Superior temporal gyrus (tissue), 1 donor: ENCODE data around the gene ART4.

Experiments
- DNase-seq: peaks from one replicate; pipeline ENCODE4 v3.0.0-alpha.2; 2016; ENCODE audit errors: extremely low spot score

Gene ART4

DNA sequence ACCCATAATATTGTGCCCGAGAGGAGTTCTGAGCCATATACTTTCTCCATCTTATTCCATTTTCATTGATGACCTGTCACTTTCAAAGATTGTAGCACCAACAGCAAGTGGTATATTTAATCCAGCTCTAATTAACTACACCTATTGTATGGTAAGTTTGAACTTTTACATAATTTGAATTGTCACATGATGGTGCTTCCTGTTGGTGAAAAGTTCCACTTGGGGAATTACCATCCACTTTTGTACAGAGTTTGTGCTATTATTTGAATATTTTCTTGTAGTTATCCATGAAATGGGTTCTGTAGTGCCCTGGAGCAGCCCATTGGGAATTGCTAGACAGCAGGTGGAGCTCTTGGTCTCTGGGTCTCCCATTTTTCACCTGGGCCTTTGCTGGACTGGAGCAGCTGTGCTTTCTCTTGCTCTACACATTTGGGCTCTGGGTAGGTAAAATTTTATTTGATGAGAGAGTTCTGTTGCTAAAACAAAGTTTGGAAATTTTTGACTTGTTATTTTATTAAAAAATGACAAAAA, 32.3 kb downstream of the ART4 start:
- DNase-seq = no peak

DNA sequence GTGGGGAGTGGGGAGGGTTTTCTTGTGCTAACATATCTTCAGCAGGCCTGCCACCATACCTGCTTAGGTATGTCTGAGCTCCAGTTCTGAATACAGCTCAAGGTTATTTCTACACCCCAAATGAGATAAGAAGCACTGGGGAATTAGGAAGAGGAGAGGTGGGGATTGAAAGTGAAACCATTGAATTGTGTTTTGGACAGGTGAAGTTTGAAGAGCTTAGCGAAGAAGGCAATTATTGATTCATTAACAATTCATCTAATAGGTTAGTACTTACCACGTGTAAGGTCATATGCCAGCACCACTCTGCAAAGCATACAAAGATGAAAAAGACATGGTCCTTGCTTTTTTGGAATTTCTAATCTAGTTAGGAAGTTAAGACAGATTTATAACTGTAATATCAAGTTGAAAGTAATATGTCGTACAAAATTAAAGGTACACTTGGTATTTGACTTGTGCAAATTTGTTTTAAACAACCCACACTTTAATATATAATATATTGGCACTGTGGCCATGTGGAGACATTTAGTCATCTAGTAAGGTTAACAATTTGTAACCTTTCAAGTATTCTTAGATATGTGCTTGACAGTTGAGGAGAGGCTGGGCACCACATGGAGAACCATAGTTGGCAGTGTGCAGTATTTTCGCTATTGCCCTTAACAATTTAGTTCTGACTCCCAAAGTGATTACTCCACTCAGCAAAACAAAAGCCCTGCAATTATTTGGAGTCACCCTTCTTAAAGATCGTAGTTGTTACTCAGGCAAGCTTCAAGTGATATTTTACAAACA, 33.0 kb downstream of the ART4 start:
- no peak for DNase-seq

DNA sequence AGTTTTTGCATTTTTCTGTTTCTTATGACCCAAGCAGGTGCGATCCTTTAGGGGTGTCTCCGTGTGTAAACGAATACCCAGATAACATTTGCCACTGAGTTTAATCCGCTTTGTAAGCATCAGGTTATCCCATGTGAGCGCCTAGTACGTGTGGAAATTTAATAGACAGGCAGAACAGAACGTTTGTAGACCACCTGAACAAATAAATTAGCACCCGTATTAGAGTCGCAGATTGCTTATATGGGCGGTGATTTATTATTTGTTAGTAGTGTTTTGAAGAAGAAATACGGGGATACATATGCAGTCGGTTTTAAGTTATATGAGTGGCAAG, 39.5 kb downstream of the ART4 start:
- no peak for DNase-seq

DNA sequence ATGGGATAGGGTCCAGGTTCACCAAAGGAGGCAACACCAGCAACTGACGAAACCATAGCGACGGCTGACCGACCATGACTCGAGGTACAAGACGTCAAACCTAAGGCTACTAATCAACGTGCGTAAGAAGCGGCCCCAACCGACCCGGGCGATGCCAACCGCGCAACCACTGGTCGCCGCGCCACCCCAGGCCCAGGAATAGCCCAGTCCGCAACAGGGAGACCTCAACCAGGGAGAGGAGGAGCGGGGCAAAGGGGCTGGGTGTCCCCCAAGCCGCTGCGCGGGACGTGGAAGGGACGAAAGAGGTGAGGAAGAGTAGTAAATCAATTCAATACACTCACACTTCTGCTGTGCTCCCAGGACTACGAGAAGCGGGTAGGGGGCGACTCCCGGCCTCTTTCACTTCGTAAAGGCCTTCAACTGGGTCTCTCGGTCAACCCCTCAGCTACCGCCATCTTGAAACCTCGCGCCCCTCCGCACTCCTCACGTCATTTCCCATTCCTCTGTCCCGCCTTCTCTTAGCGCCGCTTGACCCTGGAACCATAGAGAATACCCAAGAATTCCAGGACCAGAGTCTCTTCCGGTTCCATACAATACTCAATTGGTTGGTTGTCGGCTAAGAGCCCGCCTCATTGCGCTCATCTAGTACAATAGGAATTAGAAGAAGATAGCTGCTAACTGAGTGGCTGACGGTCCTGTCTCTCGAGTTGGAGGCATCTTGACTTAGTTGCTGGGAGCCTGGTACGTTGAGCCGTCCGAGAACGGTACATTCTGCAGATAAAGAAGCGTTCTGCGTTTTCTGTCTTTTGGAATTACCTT, 40.1 kb downstream of the ART4 start, which contains the start of the genes C12orf60 and WBP11:
TSS of gene C12orf60 (plus strand) at position 660 of the 819 bp plus-strand sequence. CDS start 19,266 bp downstream, outside the sequence.
TSS of gene WBP11 (minus strand) at position 468 of the 819 bp plus-strand sequence. CDS start 2,095 bp downstream, outside the sequence.
- DNase-seq = peak; percentile 100

DNA sequence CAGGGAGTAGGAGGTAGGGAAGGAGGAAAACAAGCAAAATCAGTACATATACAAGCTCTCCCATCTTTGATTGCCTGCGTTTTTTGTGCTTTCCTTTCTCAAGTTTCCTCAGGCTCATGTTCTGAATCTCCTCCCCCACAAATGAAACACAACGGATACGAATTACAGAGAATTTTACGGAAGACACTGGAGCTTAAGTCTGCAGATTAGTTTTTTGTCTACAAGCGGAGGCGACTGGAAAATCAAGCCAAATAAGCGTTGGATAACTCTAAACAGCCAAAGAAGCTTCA, 40.7 kb downstream of the ART4 start:
- DNase-seq = no peak

DNA sequence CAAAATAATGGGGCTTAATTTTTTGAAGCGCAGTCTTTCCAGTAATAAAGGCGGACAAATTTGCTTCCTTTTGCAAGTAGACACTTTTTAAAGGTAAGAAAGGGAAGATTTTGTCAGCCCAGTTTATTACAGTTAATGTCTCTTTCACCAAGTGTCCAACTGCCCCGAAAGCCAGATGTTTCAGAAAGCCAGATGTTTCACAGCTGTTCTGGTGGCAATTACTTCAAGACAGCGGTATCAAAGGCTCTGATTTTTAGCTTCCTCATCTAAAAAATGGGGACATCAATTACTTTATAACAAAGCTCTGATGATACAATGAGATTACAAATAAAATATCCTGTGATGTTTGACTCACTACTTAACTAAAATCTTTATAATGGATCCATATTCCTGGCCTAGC, 41.1 kb downstream of the ART4 start:
- DNase-seq = no peak

DNA sequence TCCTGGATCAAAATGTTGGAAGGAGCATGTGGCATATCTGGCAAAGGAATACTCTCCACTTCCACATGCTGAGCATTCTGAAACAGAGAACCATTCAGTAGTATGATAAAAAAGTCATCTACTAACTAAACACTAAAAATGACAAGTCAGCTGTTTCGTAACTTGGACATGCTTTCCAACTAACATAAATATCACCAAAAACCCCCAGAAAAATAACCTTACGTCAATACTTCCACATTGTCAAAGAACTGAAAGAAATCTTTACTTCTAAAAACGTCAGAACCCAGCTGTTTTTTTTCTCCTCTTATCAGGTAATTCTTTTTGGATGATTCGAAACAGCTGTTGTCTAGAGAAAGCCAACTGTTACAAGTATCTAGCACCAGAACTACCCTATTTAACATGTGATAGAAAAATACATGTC, 48.3 kb downstream of the ART4 start:
- no peak for DNase-seq

DNA sequence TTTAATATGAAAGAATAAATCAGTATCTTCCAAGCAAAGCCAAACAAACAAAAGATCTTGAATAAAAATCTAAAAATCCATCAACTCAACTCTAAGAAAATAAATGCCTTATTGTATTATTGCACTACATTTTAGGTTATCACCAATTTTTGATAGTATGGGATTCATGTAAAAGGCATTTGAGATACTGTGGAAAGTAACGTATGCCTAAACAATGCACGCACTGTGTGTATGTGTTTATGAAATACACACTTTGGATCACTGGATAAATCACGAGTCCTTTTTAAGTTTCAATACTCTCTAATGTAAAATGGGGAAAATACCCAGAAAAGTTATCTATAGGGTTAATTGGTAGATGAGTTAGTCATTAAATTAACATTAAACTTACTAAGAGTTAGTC, 57.8 kb downstream of the ART4 start:
- no peak for DNase-seq

DNA sequence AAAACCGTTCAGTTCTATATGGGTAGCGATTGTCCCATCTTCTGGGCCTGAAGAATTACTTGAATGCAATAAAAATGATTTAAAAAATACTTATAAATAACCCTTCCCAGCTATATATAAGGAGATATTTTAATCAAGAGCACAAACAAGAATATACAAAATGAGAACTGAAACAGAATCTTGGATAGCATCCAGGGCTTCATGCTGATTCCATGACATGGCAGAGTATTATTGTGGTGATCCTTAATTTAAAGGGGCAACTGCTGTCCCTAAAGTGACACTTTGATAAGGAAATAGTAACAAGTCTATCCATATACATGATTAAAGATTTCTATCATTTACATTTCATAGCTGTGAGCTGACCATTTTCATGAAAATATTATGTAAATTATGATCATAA, 58.9 kb downstream of the ART4 start:
- DNase-seq = no peak

DNA sequence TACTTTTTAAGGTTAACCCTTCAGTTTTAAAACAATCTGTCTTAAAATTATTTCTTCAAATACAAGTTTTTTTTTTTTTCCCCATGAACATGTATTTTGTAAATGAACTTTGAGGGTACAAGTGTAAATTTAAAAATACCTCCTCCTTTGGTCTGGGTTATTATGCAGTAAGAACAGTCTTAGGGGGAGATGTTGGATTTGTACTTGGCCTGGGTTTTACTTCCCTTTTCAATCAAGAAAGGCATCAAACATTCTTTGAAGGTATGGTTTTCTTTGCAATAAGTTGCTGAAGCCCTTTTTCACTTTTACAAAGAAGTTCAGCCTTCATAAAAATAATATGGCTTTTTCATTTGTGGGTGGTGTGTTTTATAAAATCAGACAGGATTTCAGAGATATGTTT, 60.6 kb downstream of the ART4 start:
- DNase-seq = no peak

DNA sequence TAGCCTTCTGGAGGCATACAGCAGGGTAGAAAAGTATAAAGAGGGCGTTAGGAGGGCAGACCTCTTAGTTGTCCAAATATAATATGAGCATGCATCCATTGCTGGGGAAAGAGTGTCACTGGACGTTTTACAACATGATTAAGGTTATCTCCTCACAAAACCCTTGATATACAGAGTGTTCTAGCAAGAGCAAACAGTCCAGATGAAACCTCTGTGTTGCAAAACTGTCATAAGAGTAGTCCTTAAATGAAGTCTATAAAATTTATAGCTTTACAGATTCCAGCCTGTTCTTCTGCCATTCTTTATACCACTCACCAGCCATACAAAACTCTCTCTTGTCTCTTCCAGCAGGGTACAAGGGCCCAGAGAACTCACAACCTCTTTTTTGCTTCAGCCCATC, 61.8 kb downstream of the ART4 start:
- DNase-seq = no peak

DNA sequence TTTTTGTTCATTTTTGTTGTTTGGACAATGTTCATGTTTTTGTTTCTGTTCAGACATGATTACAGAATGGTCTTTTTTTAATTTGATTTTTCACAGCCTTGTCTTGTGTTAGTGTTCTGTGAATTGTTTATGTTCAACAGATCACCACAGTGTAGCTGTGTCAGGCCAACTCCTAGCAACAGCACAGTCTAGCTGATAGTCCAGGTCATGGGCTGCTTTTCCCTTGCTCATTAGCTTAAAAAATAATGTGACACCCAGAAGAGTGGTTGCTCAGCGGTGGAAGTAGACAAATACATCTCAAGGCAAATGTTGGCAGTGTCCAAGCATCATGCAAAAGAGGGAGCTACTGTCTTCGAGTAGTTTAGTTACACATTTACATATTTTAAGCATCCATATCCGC, 62.5 kb downstream of the ART4 start:
- no peak for DNase-seq

DNA sequence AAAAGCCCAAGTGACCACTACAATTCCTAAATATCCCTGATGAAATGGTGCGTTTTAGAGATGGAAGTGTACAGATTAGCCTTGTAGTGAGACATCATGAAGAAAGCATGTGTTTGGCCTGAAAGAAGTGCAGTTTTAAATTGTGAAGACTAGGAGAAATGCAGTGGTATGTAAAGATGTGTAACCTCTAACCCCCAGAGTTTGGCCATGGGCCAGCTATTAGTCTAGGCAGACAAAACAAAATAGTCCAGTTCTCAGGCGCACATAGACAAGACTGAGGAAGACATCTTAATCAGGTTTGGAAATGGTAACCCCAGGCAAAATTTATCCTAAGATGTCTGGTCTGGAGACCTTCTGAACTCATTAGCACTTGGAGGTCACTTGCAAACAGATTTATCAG, 63.5 kb downstream of the ART4 start:
- DNase-seq = no peak

DNA sequence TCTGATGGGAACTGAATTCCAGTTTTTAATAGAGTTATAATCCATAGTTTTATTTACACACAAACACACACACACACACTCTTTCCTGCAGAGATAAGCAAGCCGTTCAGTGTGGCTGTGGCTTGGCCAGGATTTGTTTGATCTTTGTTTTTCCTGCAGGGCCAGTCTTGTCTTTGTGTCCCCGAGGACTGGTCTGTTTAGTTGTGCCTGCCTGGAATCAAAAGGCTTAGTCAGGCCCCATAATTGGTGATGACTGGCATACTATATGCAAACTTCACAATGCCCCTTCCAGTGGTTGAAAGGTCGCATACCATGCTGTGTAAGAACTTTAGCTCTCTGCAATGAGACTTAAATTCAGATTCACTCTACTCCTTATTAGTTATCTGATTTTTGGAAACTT, 66.1 kb downstream of the ART4 start:
- DNase-seq = no peak

DNA sequence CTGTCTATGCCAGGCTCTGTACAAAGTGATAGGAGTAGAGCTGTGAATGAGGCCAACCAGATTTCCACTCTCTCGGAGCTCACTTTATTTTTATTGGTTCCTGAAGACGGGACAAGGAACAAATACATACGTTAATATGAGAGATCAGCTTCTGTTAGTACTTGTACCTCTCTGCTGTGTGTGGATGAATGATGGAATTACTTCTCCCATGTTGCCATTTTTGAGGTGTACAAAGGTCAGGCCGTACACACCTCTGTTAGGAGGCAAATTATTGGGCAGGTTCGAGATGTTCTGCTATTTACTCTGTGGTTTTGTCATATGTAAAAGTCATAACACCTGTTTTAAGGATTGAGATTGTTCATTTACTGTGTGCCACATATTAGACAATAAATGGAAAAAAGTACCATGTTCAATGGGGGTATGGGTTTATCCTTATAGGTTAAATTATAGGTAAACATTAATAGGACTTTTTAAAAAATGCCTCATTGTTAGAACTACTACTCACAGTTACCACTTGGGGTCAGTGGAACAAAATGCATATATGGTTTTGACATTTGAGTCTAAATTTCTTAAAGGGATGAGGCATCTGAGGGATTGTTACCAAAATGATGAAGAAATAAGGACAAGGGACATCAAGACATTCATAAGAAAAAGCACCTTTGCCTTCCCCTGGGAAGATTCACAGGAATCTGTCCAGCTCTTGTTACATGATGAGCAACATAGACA, 66.9 kb downstream of the ART4 start:
- DNase-seq = no peak

DNA sequence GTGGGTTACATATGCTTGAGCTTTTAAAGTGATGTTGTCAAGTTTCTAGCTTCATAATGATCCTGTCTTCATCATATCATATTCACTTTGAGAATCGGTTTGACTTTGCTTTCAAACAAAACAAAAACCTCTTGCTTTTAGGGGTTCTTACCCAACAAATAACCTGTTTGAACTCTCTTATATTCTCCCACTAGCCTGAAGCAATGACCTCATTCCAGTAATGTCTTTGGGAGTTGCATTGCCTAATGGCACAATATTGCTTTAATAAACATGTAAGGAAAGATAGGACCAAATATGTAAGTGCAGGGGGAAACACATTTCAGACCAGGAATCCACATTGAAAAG, 67.7 kb downstream of the ART4 start:
- no peak for DNase-seq
